HG02981 (cell line): ENCODE data around the gene ECD.

Source experiments
- ATAC-seq: cut with Tn5 transposase; IDR thresholded peaks from one replicate; pipeline ENCODE4 v1.9.1; 2021; ENCODE audit warnings: mild to moderate bottlenecking, moderate library complexity; ENCODE audit not compliant: unreplicated experiment

The ECD gene

GRCh38 chr10:73167783-73168464 lies at the start of gene ECD, which contains the start of gene FAM149B1:
Gene ECD (minus strand): TSS chr10:73168008. CDS start chr10:73163937, 4,071 bp downstream.
Gene FAM149B1 (plus strand): TSS chr10:73168119. CDS start chr10:73168340, 221 bp downstream.
- ATAC-seq = peak; percentile 90

GRCh38 chr10:73215749-73216148 lies 47.9 kb upstream of the ECD start:
- no peak for ATAC-seq

- no peak for ATAC-seq
Measured at GRCh38 chr10:73211106-73211811, 43.5 kb upstream of the ECD start.

DNA sequence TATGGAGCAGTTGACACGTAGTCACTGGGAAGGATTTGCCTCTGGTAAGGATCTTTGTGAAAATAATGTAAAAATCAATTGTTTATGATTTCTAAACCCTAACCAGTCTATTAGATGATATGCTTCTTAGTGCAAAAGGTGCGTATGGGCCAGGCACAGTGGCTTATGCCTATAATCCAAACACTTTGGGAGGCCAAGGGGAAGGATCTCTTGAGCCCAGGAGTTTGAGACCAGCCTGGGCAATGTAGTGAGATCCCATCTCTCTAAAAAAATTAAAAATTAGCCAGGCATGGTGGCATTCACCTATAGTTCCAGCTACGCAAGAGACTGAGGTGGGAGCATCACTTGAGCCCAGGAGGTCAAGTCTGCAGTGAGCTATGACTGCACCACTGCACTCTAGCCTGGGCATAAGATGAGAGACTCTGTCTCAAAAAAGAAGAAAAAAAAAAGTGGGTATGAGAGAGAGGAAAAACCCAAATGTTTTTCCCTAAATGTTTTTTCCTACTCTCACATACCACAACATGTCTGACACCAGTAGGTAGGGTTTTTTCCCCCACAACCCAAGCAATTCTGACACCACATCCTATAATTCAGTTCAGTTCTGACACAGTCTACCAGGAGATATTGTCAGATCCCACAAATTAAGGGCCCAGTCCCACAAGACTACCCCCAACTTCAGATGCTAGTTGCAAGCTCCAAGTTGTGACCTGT lies 42.7 kb upstream of the ECD start:
- no peak for ATAC-seq

- no peak for ATAC-seq
Measured at GRCh38 chr10:73209705-73210104, 41.9 kb upstream of the ECD start.

GRCh38 chr10:73207883-73208282 lies 40.1 kb upstream of the ECD start:
- no peak for ATAC-seq

DNA sequence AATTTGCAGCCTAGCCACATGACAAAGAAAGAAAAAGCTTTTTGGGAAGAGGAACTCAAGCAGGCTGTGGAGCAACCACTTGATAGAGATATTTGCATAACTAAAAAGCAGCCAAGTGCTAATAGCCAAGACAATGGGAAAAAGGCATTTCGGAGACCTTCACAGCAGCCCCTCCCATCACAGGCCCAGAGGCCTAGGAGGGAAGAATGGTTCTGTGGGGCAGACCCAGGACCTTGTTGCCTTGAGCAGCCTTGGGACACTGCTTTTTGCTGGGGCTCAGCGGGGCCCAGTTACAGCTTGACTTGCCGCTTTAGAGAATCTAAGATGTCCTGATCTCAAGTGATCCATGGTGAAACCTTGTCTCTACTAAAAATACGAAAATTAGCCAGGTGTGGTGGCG lies 38.6 kb upstream of the ECD start:
- no peak for ATAC-seq

DNA sequence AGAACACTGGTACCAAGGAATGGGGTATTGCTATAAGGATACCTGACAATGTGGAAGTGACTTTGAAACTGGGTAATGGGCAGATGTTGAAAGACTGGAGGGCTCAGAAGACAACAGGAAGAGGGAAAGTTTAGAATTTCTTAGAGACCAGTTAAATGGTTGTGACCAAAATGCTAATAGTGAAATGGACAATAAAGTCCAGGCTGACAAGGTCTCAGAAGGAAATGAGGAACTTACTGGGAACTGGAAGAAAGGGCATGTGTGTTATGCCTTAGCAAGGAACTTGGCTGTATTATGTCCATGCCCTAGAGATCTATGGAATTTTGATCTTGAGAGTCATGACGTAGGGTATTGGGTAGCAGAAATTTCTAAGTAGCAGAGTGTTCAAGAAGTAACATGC lies 38.1 kb upstream of the ECD start:
- ATAC-seq = no peak

DNA sequence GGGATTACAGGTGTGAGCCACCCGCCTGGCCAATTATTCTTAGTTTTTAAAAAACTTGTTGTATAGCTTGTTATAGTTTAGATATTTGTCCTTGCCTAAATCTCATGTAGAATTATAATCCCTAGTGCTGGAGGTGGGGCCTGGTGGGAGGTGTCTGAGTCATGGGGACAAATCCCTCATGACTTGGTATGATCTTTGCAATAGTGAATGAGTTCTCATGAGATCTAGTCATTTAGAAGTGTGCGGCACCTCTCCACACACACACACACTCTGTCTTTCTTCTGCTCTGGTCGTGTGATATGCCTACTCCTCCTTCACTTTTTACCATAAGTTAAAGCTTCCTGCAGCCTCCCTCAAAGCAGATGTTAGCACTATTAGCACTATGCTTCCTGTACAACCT lies 37.3 kb upstream of the ECD start:
- ATAC-seq = no peak

GRCh38 chr10:73190188-73190587 lies 22.4 kb upstream of the ECD start:
- ATAC-seq = no peak

DNA sequence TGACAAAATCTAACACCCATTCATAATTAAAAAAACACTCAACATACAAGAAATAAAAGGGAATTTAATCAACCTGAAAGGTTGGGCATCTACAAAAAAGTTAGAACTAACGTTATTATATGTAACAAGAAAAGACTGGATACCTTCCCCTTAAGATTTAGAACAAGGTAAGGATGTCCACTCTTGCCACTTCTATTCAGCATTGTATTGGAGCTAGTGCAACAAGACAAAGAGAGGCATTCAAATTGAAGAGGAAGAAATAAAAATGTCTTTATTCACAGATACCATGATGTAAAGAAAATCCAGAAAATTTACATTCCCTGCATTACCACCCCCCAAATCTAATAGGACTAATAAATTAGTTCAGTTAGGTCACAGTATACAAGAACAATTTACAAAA lies 18.5 kb upstream of the ECD start:
- no peak for ATAC-seq

- no peak for ATAC-seq
Measured at GRCh38 chr10:73183667-73184281, 16.0 kb upstream of the ECD start.

DNA sequence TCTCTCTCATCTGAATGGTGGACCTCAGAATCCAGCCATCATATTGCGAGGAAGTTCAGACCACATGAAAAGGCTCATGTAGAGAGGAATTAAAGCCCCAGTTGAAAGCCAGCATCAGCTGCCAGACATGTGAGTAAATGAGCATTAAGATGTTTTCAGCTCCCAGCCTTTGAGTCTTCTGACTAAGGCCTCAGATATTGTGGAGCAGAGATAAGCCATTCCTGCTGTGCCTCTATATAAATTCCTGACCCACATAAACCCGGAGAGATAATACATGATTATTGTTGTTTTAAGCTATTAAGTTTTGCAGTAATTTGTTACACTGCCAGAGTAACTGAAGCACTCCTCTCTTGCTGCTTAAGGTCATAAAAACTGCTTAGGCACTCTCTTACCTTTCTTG lies 14.8 kb upstream of the ECD start:
- no peak for ATAC-seq

GRCh38 chr10:73174148-73174925 lies 6.5 kb upstream of the ECD start:
- no peak for ATAC-seq

DNA sequence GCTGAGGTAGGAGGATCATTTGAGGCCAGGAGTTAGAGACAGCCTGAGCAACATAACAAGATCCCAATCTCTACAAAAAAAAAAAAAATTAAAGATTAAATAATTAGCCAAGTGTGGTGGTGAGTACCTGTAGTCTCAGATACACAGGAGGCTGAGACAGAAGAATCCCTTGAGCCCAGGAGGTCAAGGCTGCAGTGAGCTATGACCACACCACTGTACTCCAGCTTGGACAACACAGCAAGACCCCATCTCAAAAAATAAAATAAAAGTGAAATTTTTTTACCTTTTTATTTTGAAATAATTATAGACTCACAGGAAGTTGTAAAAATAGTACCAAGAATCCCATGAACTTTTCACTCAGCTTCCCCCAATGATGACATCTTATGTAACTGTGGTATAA lies 5.1 kb upstream of the ECD start:
- no peak for ATAC-seq

DNA sequence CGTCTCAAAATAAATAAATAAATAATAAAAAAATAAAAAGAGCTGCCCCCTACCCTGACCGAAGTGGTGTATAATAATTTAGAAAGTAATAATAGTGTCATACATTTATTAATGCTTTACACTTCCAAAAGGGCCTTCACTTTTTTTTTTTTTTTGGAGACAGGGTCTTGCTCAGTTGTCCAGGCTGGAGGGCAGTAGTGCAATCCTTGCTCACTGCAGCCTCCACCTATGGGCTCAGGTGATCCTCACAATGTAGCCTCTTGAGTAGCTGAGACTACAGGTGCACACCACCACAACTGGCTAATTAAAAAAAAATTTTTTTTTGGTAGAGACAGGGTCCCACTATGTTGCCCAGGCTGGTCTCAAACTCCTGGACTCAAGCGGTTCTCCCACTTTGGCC lies 1.5 kb upstream of the ECD start:
- no peak for ATAC-seq

- peak; percentile 7 for ATAC-seq
Measured at GRCh38 chr10:73168465-73168803, 626 bp upstream of the ECD start.

- ATAC-seq = no peak
Measured at GRCh38 chr10:73167458-73167782, 388 bp downstream of the ECD start.

DNA sequence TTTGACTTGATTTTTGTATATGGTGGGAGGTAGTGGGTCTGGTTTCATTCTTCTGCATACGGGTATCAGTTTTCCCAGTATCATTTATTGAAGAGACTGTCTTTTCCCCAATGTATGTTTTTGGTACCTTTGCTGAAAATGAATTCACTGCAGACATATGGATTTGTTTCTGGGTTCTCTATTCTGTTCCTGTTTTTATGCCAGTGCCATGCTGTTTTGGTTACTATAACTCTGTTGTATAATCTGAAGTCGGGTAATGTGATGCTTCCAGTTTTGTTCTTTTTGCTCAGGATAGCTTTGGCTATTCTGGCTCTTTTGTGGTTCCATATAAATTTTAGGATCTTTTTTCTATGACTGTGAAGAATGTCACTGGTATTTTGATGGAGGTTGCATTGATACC lies 836 bp downstream of the ECD start:
- ATAC-seq = no peak

GRCh38 chr10:73163096-73163495 lies 4.7 kb downstream of the ECD start:
- no peak for ATAC-seq

DNA sequence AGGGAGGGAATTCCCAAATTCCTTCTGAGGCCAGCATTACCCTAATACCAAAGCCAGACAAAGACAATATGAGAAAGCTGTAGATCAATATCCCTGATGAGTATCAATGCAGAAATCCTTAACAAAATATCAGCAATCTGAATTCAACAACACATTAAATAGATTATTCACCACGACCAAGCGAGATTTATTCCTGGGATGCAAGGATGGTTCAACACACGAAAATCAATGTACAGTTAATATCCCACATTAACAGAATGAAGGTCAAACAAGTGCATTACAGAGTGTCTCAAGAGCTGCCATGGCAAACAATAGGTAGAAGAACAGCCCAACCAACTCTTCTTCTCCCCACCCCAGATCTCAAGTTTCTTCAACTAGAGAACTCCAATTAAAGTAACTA lies 6.1 kb downstream of the ECD start:
- no peak for ATAC-seq
